Myometrial cell (primary cell): ENCODE measurements around the gene RCOR3. TPM values are rescaled to one million over a fixed set of nuclear protein-coding genes. Genes with fewer than 3 reads are reported as not detected.

Experiments
- total RNA-seq: library from RNA; depleted of rRNA; stranded (reverse); fragments of >200 nt; gene quantifications from 2 replicates; pipeline ENCODE4 v1.2.3, GENCODE V29; 2015

The RCOR3 gene
- total RNA-seq: 8.5 and 8.6 TPM in 2 replicates

DNA sequence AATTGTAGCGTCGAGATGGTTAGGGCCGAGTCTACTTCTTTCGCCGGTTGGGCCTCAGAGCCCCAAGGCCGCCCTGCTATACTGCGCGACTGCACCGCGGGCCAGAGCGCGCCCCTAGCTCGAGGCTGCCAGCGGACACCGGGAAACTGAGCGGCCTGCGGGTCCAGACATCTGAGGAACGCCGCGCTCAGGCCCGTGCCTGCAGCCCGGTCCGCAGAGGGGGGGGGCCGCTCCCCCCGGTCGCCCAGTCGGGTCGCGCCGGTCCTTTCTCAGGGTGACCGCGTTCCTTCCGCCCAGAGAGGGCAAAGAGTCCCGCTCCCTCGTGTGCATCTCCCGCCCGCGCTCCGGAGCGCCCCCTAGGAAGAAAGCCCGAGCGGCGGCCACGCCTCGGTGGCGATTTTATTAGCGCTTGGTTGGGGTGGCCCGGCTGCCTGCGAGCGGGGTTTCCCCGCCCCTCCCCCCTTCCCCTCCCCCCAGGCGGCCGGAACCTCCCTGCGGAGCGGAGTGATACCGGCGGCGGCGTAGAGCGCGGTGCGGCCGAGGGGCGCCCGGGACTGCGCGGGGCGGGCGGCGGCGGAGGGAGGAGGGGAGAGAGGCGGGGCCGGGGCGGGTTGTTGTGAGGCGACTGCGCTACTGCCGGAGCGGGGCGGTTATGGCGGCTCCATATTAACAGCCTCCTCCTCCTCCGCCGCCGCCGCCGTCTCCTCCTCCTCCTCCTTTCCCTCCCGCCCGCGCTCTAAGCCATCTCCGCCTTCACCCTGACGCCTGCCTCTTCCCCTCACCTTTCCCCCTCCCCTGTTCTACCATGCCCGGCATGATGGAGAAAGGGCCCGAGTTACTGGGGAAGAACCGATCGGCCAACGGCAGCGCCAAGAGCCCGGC lies at the start of gene RCOR3:
Gene RCOR3, plus strand, starts transcription at position 611 of the 882 bp plus-strand sequence. Its CDS starts 195 bp downstream, at position 806.

DNA sequence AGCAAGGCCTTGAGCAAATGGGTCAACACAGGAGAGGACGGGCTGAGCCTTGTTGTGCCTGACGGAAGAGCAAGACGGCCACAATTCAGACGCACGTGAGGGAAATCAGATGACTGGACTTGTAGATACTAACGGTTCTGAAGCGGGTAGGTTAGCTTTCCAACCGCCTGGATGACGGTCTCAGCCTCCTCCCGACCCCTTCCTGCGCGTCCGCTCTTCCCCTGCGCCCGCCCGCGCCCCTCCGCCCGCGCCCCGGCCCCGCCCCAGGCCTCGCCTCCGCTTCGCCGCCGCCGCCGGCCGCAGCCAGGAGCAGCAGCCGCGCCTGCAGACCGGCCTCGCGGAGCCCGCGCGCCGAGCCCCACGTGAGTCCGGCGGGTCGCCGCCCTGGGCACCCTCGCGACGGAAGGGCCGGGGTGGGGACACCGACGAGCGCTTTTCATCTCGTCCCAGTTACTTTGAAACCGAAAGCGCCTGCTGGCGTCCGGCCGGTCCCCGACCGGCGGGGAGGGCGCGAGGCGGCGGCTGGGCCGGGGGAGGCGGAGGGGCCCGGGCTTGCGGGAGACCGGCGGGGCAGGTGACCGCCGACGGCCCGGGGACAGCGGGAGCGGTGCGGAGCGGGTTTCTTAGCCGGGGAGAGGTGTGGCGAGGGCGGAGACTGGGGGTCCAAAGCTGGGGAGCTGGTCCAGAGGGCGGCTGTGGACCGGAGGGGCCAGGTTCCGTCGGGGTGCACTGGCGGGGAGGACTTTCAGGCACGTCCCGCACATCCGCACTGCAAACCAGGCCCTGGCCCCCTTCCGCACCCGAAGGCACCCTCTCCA lies 67.6 kb downstream of the RCOR3 start, which contains the start of gene TRAF5:
Gene TRAF5, plus strand, starts transcription at position 306 of the 818 bp plus-strand sequence. CDS start 26,407 bp downstream, outside the sequence.

Other genes with a start within 250 kb of the RCOR3 start
- gene KCNH1, start 125.2 kb upstream of the RCOR3 start, total RNA-seq: not detected in 2 replicates
- gene TRAF5, start 67.5 kb downstream of the RCOR3 start, total RNA-seq: 2.6 and 3.5 TPM in 2 replicates
- not detected in 2 replicates for gene RD3, start 232.8 kb downstream of the RCOR3 start, total RNA-seq